A549 treated with AZD9567 at 1 μM for 4 hours (cell line): ENCODE results near the gene SCAMP1. TPM values are rescaled to one million over a fixed set of nuclear protein-coding genes. Genes with fewer than 3 reads are reported as not detected.

Experiments used
- total RNA-seq: library from RNA; stranded (reverse); fragments of 200-300 nt; extraction: Qiagen RNA extraction; gene quantifications from 5 replicates; pipeline ENCODE4 v1.2.3, GENCODE V29; 2022; ENCODE audit not compliant: insufficient read depth

The SCAMP1 gene, protein sequence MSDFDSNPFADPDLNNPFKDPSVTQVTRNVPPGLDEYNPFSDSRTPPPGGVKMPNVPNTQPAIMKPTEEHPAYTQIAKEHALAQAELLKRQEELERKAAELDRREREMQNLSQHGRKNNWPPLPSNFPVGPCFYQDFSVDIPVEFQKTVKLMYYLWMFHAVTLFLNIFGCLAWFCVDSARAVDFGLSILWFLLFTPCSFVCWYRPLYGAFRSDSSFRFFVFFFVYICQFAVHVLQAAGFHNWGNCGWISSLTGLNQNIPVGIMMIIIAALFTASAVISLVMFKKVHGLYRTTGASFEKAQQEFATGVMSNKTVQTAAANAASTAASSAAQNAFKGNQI
- total RNA-seq, result 15.3 to 24.6 TPM (median 21.7 TPM) in 5 replicates

DNA sequence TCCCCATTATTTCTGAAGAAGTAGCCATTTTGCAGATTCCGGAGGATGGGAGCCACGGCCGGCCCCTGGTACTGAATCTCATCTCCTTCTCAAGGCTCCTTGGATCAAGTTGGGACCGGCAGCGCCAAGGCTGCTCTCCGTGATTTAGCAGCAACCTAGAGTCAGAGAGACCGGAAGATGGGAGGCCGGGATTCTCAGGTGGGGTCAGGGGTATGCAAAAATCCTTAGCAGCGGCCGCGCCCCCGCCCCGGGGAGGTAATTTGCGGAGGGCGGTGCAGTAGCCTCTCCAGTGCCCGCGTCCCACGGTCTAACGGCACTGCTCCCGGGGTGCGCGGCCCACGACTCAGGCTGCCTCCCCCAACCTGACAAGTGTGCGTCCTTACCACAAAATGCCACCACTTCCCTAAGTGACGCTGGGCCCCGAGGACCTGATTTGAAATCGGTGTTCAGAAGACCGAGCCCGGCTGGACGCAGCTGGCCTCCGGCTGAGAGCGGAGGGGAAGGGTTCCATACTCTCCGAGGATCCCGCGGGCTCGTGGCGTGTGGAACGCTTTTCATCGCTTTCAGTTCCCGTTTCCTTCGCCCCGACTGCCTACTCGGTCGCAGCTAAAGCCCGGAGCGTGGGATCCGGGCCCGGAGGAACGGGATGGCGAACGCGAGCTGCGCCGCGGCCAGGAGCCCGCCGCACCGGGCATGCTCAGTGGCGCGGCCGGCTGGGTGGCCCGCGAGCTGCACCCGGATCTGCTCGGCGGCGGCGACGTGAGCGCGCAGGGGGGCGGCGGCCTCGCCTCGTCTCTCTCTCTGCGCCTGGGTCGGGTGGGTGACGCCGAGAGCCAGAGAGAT is at the start of gene SCAMP1:
SCAMP1 (plus strand) TSS at position 787 of the 843 bp plus-strand sequence; CDS start at position 842, 55 bp downstream.

Other genes starting within 250 kb of the SCAMP1 start
- gene AP3B1, start 65.9 kb upstream of the SCAMP1 start, total RNA-seq, result 28.8 to 44.2 TPM (median 31.1 TPM) in 5 replicates